Measurements from ENCODE around the gene TRIM24. TPM values are rescaled to one million over a fixed set of nuclear protein-coding genes. Genes with fewer than 3 reads are reported as not detected.
"Not testable (repeated sequence)": the region's sequence is repeated elsewhere in the genome, so short reads cannot be mapped to it uniquely, and the experiment has no call there.

Gene TRIM24
- polyA plus RNA-seq, 1 donor, result 68.1 TPM

DNA sequence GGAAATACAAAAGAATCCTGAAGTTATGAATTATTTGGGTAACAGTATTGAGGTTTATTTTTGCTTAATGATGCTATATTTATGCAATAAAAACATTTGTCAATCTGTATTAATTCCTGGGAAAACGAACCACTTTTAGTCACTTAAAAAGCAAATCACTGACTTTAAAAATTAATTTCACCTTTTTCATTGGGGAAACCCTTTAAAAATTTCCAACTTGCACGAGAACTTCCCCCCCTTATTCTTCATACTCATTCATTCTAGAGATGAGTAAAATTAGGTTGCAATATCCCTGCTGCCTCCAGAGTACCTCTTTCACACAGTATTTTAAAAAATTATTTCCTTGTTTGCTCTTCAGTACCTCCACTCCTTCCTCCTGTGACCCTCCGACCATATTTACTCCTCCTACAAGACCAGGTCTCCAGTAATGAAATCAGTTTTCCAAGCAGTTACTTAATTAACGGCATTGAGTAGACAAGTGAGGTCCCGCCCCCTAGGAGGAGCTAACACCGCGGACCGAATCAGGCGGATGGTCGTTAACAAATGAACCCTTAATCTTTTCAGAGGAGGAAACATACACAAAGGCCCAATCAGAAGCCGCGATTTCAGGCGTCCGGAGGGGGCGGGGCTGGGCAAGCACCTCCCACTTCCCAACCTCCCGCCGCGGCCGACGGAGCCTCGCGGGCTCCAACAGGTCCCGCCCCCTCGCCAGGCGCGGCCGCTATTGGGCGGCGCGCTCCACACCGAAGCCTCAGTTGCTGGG is 465 bp upstream of the TRIM24 start:
- DNase-seq, result peak; percentile 96

GRCh38 chr7:138460649-138461607 is 869 bp downstream of the TRIM24 start:
- peak; percentile 53 for DNase-seq

- DNase-seq, result not testable (repeated sequence)
Observed at GRCh38 chr7:138463291-138463618, 3.2 kb downstream of the TRIM24 start.

GRCh38 chr7:138465046-138465445 is 5.0 kb downstream of the TRIM24 start:
- DNase-seq, result no peak

DNA sequence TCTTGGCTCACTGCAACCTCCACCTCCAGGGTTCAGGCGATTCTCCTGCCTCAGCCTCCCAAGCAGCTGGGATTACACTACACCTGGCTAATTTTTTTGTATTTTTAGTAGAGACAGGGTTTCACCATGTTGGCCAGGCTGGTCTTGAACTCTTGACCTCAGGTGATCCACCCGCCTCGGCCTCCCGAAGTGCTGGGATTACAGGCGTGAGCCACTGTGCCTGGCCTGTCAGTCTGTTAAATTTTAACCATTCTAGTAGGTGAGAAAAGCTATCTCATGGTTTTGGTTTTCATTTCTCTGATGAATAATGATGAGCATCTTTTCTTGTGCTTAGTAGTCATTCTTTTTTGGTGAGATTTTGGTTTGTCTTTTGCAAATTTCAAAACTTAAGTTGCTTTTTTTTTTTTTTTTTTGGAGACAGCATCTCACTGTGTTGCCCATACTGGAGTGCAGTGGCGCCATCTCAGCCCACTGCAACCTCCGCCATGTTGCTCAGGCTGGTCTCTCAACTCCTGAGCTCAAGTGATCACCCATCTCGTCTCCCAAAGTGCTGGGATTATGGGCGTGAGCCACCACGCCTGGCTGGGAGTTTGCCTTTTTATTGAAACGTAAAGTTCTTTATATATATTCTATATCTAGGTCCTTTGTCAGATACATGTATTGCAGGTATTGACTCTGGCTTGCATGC is 6.2 kb downstream of the TRIM24 start:
- DNase-seq, result not testable (repeated sequence)

DNA sequence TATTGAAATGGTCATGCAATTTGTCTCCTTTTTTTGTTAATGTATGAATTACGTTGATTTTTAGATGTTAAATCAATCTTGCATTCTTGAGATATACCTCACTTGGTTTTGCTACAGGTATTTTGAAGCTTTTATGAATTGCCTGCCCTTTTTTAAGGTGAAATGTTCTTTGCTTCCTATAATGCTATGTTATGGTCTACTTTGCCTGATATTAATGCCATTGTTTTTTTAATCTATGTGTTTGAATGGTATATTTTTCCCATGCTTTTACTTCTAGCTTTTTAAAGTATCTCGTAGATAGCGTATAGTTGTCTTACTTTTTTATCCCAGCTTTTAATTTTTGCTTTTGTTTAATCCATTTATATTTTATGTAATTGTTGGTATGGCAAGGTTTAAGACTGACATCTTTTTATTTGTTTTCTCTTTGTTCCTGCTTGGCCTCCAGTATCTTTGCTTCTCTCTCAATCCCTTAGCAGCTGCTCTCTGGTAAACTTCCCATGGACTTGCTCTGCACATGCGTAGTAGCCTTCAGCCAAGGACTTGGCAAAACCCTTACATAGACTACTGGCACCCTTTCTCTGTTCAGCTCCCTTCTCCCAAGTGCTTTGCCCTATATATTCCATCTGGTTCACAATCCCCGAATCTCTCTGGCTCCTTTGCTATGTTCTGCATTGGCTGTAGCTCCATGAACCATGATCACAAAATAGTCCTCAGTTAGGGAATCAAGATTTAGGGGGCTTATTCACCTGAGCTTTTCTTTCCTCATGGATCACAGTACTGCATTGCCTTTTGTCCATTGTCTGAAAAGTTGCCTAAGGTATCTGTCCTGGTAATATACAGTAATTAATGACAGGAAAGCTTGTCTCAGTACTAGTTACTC is 8.4 kb downstream of the TRIM24 start:
- no peak for DNase-seq

DNA sequence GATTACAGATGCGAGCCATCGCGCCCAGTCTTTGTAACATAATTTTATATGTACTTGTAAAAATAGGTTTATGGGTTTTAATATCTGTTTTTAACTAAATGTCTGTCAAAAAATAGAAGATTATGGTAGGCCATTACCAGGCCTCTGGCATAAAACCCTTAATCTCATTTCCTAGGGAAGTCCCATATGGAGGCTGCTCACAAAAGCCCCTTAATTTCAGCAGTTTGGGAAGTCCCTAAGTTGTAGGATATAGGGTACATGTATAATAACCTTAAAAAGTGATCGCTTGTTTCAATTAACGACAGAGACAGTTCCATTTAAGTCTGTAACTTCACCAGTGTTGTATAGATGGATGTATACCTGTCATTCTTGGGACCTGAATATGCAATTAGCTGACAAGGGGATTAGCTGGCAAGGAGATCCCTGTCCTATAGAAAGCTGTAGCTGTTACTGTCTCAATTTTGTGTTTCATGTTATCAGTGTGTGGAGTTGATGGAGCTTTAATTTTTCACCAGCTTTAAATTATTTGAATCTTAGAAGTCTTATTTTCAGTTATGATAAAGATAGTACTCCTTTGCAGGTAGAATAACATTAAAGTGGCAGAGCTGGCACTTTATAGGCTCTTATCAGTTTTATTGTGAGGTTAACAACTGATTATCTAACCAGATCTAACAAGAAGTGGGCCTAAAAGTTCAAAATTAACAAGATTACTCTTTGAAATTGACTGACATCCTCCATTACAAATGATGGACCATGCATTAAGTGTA is 10.5 kb downstream of the TRIM24 start:
- DNase-seq, result no peak

DNA sequence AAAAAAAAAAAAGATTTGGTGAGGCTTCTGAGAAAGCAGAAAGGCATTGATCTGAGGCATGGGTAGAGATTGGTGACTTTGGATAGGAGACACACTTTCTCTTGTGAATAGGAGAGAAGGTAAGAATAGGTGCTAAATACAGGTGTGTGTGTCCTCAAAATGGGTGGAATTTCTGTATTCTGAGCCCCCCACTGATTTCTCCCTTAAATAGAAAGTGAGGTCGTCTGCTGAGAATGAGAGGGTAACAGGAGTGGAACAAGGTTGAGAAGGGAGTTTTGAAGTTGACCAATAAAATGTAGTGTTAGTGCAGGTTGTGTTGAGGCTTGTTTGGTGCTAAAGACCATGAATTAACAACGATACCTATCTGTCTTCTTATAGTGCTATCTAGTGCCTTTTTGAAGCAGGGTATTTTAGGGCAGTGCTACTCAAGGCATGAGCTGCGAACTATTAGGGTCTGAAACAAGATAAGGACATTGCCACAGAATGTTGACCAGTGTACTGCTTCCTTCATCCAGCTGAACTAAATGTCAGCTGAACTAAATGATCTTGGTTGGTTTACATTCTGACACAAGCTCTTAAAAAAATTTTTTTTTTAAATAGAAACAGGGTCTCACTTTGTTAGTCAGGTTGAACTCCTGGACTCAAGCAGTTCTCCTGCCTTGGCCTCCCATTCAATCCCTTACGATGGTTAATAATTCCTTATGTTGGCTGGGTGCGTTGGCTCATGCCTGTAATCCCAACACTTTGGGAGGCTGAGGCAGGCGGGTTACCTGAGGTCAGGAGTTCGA is 12.4 kb downstream of the TRIM24 start:
- DNase-seq, result no peak

DNA sequence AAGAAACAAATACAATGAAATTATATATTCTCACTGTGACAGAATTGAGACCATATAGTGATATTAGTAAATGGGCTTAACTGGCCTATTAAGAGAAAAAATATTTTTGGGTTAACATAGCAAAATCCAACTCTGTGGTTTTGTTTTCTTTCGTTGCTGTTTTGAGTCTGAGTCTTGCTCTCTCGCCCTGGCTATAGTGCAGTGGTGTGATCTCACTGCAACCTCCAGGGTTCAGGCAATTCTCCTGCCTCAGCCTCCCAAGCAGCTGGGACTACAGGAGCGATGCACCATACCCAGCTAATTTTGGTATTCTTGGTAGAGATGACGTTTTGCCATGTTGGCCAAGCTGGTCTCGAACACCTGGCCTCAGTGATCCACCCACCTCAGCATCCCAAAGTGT is 15.3 kb downstream of the TRIM24 start:
- DNase-seq, result no peak

- DNase-seq, result no peak
Observed at GRCh38 chr7:138477081-138477578, 17.1 kb downstream of the TRIM24 start.

GRCh38 chr7:138477581-138477980 is 17.5 kb downstream of the TRIM24 start:
- no peak for DNase-seq

GRCh38 chr7:138478499-138478908 is 18.4 kb downstream of the TRIM24 start:
- no peak for DNase-seq

GRCh38 chr7:138480527-138480926 is 20.5 kb downstream of the TRIM24 start:
- no peak for DNase-seq

DNA sequence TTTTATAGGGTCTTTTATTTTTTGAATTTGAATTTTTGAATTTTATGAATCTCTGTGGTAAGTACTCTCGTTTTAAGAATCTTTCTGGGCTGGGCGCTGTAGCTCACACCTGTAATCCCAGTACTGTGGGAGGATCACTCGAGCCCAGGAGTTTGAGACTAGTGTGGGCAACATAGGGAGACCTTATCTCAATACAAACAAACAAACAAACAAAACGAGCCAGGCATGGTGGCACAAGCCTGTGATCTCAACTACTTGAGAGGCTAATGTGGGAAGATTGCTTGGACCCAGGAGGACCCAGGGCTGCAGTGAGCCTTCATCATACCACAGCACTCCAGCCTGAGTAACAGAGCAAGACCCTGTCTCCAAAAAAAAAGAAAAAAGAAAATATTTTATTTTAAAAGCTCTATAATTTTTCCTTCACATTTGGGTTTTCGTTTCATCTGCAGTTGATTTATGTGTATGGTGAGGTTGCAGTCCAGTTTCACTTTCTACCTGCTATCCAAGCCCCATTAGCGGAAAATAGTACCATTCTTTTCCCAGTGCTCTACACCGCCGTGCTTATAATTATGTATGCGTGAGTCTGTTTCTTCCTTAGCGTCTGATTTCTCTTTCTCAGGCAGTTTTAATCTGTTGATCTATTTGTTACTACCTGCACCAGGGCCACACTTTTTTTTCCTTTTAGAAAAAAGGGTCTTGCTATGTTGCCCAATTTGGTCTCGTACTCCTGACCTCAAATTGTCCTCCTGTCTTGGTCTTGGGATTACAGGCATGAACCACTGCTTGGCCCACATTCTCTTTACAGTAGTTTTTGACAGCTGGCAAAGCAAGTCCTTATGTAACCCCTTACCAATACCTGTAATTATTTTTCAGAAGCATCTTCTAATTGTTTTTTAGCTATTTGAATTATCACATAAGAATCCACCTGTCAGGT is 21.7 kb downstream of the TRIM24 start:
- no peak for DNase-seq

- DNase-seq, result no peak
Observed at GRCh38 chr7:138483531-138483930, 23.5 kb downstream of the TRIM24 start.

- not testable (repeated sequence) for DNase-seq
Observed at GRCh38 chr7:138485508-138485907, 25.4 kb downstream of the TRIM24 start.

GRCh38 chr7:138489139-138489538 is 29.1 kb downstream of the TRIM24 start:
- DNase-seq, result not testable (repeated sequence)

- DNase-seq, result no peak
Observed at GRCh38 chr7:138491612-138492386, 31.7 kb downstream of the TRIM24 start.

All from left kidney (tissue), 2 donors.